ENCODE data around the gene BDP1.
"Not testable (repeated sequence)": the region's sequence is repeated elsewhere in the genome, so short reads cannot be mapped to it uniquely, and the experiment has no call there.

BDP1 gene

DNA sequence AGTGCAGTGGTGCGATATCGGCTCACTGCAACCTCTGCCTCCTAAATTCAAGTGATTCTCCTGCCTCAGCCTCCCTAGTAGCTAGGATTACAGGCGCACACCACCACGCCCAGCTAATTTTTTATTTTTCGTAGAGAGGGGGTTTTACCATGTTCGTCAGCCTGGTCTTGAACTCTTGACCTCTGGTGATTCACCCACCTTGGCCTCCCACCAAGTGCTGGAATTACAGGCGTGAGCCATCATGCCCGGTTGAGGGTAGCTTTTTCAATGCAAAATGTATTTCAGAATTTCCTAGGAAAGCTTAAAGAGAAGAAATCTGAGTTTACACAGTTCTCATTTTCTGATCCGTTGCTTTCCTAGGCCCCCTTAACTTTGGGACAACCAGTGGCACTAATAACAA lies 15.7 kb downstream of the BDP1 start:
- DNase-seq (ENCODE audit: low read depth), result no peak

DNA sequence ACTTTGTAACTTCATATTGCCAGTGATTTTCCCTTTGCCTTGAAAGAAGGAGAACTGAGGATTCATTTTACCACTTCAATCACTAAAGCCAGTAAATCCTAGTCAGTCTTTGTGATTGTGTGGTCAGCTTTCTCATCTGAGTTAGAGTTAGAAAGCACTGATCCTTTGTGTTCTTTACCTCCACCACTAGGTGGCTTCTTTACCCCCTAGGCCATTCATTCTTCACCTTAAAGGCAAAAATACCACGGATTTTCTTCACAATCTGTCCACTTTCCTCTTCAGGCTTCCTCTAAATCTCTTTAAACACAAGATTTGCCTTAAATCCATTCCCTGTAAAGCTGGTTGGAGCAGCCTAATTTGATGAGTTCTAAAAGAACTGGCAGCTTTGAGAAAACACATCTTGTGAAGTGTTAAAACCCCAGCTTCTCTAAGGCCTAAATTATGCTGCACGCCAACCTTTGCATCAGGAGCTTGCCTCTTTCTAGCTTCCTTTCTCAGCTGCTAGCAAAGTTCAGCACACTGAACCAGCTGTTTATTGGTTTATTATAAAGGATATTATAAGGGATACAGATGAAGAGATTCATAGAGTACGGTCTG lies 20.4 kb downstream of the BDP1 start:
- DNase-seq (ENCODE audit: low read depth), result no peak

DNA sequence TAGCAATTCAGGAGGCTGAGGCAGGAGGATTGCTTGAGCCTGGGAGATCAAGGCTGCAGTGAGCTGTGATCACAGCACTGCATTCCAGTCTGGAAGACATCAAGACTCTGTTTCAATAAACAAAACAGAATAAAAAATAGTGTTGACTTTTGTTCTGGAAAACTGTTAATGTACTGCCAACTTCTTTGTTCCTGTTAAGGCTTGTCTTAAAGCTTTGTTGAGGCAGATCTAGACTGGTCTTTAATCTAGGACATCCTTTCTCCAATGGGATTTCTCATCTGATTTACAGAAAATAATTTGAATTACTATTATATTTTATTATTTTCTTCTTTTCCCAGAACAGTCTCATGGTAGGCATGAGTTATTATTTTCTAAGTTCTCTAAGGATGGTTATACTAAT lies 26.0 kb downstream of the BDP1 start:
- DNase-seq (ENCODE audit: low read depth), result no peak

DNA sequence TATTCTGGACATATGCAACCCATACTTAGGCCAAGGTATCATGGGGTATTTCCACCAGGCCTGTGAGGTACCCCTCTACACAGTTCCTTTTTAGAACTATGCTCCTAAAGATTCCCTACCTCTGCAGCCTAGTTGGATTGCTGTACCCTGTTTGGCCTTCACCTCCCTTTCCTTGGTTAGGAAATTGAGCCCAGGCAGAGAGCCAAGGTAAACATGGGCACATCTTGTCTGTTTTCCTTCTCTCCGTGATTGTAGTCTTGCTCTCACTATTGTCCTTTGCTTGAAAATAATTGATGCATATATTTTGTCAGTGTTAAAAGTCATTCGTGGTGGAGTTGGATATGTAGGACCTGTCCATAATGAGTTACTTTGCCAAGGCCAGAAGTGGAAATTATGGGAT lies 26.7 kb downstream of the BDP1 start:
- DNase-seq (ENCODE audit: low read depth), result no peak

DNA sequence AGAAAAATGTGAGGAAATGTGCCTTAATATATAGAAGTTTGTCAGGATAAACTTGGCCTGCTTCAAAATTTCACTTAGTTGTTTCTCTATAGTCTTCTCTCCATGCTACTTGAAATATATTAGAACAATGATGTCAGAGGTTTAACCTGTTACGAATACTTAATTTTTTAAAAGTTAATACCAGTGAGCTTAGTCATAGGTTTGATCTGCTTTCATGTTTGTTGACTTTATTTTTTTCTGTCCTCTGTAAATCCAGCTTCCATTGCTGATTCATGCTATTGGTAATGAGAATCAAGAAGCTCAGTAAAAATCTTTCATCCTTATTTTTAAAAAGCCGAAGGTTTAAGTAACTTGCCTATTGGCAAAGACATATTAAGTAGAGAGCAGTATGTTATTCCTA lies 27.9 kb downstream of the BDP1 start:
- no peak for DNase-seq (ENCODE audit: low read depth)

DNA sequence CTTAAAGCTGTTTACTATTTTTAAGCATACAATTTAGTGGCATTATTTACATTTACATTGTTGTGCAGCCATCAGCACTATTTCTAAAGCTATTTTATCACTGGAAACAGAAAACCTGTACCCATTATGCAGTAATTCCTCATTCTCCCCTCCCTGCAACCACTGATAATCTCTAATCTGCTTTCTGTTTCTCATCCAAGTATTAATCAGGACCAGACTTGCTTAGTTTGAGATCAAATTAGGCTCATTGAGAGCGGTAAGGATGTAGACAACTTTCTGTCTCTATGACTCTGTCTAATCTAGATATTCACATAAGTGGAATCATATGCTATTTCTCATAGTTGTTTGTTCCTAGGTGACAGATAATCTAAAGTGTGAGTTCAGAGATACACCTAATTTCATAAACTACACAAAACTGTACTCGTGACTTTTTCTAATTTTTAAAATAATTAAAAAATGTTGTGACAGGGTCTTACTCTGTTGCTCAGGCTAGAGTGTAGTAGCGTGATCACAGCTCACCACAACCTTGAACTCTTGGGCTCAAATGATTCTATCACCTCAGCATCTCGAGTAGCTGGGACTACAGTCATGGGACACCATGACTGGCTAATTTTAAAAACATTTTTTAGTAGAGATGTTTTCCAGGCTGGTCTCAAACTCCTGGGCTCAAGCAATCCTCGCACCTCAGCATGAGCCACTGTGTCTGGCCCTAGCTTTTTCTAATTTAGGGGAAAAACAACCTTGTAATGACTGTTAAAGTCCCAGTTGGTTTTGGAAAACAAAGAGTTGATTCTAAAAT lies 37.6 kb downstream of the BDP1 start:
- no peak for DNase-seq (ENCODE audit: low read depth)

DNA sequence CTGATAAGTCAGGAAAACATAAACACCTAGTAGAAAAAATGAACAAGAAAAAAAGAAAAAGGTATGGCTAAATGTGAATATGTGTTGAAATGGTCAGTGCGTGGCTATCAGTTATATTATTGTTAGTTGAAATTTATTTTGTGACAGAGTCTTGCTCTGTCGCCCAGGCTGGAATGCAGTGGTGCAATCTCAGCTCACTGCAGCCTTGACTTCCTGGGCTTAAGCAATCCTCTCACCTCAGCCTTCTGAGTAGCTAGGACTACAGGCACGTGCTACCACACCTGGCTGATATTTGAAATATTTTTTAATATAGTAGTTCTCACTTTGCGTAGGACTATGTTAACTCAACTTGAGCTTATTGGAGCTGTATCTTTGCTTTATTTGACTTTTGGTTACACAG lies 38.8 kb downstream of the BDP1 start:
- DNase-seq (ENCODE audit: low read depth), result not testable (repeated sequence)

DNA sequence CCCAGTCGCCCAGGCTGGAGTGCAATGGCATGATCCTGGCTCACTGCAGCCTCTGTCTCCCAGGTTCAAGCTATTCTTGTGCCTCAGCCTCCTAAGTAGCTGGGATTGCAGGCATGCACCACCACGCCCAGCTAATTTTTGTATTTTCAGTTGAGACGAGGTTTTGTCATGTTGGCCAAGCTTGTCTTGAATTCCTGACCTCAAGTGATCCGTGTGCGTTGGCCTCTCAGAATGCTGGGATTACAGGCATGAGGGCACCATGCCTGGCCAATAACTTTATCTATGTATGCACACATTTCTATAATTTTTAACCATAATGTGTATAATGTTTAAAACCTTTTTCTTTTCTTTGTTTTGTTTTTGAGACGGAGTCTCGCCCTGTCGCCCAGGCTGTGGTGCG lies 43.3 kb downstream of the BDP1 start:
- not testable (repeated sequence) for DNase-seq (ENCODE audit: low read depth)

DNA sequence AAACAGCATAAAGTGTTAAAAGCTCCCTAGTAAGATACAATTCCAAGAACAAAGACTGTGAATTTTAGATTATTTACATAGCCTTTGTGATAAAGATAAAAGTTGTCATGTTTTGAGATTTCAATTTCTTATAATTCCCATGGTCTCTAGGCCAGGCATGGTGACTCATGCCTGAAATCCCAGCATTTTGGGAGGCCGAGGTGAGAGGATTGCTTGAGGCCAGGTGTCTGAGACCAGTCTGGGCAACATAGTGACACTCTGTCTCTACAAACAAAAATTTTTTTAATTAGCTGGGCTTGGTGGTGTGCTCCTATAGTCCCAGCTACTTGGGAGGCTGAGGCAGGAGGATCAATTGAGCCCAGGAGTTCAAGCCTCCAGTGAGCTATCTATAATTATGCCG lies 48.1 kb downstream of the BDP1 start:
- no peak for DNase-seq (ENCODE audit: low read depth)

DNA sequence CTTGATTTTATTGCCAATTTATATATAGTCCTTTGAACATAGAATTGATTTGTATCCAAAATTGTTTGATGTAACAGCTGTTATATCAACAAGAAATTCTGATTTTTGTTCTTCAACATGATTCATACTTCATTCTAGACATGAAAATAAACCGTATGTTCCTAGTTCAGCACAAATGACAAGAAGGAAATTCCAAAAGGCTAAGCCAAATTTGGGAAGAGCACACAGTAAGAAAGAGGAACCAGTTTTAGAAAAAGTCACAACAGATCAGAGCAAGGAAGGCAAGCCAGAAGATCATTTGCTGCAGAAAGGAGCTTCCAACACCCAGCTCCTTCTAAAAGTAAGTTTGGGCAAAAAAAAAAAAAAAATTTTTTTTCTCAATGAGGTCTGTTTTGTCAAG lies 66.7 kb downstream of the BDP1 start:
- DNase-seq (ENCODE audit: low read depth), result no peak

DNA sequence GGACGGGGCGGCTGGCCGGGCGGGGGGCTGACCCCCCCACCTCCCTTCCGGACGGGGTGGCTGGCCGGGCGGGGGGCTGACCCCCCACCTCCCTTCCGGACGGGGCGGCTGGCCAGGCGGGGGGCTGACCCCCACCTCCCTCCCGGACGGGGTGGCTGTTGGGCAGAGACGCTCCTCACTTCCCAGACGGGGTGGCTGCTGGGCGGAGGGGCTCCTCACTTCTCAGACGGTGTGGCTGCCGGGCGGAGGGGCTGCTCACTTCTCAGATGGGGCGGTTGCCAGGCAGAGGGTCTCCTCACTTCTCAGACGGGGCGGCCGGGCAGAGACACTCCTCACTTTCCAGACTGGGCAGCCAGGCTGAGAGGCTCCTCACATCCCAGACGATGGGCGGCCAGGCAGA lies 70.2 kb downstream of the BDP1 start:
- not testable (repeated sequence) for DNase-seq (ENCODE audit: low read depth)

DNA sequence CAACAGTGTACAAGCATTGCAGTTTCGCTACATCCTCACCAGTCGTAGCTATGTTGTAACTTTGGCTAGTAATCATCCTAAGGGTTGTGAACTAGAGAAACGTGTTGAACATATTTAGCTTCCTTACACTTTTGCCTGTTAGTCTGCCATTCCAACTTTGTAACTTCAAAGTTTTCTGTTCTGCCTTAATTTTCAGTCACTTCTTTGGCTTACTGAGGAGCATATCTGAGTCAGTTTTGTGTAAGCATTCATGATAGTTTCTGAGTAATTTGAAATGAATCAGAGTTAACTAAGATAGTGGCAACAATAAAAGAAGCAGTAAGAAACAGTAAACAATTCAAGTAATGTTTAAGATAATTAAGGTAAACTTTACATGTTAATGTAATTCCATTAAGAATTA lies 72.8 kb downstream of the BDP1 start:
- no peak for DNase-seq (ENCODE audit: low read depth)

DNA sequence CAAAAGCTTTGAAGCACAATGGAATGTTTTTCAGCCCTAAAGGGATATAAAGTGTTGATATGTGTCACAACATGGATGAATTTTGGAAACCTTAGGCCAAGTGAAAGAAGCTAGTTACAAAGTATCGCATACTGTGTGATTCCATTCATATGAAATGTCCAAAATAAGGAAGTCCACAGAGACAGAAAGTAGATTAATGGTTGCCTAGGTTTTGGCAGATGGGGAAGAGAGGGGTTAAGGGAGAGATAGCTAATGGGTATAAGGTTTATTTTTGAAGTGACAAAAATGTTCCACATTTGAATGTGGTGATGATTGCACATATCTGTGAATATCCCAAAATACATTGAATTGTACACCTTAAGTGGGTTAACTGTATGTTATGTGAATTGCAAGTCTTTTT lies 74.2 kb downstream of the BDP1 start:
- DNase-seq (ENCODE audit: low read depth), result no peak

DNA sequence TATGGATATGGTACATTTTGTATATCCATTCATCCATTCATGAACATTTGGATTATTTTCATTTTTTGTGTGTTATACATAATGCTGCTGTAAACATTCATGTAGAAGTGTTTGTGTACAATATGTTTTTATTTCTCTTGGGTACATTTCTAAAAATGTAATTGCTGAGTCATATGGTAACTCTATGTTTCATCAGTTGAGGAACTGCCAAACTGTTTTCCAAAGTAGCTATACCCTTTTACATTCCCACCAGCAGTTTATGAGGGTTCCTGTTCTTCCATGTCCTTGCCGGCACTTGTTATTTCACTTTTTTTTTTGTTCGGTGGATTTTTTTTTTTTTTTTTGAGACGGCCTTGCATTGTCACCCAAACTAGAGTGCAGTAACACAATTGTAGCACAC lies 77.7 kb downstream of the BDP1 start:
- DNase-seq (ENCODE audit: low read depth), result no peak

DNA sequence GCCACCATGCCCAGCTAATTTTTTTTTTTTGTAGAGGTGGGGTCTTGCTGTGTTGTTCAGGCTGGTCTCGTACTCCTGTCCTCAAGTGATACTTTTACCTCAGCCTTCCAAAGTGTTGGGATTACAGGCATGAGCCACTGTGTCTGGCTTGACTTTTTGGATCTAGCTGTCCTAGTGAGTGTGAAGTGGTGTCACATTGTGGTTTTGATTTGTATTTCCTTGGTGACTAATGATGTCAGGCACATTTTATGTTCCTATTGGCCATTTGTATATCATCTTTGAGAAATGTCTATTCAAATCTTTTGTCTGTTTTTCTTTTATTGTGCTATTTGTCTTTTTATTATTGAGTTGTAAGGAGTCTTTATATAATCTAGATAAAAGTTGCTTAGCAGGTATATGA lies 78.2 kb downstream of the BDP1 start:
- no peak for DNase-seq (ENCODE audit: low read depth)

DNA sequence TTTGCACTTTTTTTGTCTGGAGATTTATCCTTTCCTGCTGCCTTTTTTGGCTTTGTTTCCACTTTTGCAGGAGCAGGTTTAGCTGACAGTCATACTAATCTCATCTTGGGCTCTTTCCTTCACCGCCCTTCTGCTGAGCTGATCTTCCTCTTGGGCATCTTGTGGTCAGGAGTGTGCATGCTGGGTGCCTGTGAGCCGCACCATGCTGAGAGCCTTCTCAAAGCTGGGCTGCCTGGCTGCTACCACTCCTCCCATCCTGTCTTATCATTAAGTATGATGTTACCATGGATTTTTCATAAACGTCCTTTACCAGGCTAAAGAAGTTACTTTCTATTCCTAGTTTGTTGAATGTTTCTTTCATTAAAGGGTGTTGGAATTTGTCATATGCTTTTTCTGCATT lies 82.2 kb downstream of the BDP1 start:
- DNase-seq (ENCODE audit: low read depth), result no peak

DNA sequence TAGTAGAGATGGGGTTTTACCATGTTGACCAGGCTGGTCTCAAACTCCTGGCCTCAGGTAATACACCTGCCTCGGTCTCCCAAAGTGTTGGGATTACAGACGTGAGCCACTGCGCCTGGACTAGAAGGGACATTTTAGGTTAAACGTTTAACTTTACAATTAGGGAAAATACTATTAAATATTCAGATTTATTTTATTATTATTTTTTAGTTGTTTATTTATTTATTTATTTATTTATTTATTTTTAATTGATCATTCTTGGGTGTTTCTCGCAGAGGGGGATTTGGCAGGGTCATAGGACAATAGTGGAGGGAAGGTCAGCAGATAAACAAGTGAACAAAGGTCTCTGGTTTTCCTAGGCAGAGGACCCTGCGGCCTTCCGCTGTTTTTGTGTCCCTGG lies 95.4 kb downstream of the BDP1 start:
- not testable (repeated sequence) for DNase-seq (ENCODE audit: low read depth)

DNA sequence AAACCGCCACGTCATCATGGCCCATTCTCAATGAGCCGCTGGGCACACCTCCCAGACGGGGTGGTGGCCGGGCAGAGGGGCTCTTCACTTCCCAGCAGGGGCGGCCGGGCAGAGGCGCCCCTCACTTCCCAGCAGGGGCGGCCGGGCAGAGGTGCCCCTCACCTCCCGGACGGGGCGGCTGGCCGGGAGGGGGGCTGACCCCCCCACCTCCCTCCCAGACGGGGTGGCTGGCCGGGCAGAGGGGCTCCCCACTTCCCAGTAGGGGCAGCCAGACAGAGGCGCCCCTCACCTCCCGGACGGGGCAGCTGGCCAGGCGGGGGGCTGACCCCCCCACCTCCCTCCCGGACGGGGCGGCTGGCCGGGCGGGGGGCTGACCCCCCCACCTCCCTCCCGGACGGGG lies 96.1 kb downstream of the BDP1 start:
- not testable (repeated sequence) for DNase-seq (ENCODE audit: low read depth)

DNA sequence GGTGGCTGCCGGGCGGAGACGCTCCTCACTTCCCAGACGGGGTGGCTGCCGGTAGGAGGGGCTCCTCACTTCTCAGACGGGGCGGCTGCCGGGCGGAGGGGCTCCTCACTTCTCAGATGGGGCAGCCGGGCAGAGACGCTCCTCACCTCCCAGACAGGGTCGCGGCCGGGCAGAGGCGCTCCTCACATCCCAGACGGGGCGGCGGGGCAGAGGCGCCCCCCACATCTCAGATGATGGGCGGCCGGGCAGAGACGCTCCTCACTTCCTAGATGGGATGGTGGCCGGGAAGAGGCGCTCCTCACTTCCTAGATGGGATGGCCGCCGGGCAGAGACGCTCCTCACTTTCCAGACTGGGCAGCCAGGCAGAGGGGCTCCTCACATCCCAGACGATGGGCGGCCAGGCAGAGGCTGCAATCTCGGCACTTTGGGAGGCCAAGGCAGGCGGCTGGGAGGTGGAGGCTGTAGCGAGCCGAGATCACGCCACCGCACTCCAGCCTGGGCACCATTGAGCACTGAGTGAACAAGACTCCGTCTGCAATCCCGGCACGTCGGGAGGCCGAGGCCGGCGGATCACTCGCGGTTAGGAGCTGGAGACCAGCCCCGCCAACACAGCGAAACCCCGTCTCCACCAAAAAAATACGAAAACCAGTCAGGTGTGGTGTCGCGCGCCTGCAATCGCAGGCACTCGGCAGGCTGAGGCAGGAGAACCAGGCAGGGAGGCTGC lies 96.7 kb downstream of the BDP1 start:
- not testable (repeated sequence) for DNase-seq (ENCODE audit: low read depth)

DNA sequence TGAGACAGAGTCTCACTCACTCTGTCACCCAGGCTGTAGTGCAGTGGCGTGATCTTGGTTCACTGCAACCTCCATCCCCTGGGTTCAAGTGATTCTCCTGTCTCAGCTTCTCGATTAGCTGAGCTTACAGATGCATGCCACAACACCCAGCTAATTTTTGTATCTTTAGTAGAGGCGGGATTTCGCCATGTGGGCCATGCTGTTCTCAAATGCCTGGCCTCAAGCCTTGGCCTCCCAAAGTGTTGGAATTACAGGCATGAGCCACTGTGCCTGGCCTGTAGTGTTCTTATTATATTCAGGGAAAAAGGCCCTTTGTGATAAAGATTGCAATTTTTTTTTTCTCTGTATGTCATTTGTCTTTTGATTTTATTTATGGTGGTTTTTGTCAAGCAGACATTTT lies 107.7 kb downstream of the BDP1 start:
- DNase-seq (ENCODE audit: low read depth), result no peak

DNA sequence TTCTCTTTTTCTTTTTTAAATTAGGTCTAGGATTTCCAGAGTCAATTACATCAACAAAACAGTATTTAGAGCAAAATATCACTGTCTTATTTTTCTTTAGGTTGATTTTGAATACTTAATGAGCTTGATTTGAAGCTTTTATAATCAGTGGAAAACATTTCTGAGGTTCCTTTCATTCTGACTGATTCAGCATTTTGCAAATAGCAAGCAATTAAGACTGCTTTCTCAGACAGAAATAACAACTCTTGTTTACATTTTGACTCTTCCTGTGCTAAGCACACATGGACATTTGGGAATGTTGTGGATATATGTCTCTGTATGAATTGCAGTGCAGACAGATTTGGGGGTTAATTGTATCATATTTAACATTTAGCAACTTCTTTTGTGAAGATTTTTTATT lies 109.4 kb downstream of the BDP1 start:
- no peak for DNase-seq (ENCODE audit: low read depth)

DNA sequence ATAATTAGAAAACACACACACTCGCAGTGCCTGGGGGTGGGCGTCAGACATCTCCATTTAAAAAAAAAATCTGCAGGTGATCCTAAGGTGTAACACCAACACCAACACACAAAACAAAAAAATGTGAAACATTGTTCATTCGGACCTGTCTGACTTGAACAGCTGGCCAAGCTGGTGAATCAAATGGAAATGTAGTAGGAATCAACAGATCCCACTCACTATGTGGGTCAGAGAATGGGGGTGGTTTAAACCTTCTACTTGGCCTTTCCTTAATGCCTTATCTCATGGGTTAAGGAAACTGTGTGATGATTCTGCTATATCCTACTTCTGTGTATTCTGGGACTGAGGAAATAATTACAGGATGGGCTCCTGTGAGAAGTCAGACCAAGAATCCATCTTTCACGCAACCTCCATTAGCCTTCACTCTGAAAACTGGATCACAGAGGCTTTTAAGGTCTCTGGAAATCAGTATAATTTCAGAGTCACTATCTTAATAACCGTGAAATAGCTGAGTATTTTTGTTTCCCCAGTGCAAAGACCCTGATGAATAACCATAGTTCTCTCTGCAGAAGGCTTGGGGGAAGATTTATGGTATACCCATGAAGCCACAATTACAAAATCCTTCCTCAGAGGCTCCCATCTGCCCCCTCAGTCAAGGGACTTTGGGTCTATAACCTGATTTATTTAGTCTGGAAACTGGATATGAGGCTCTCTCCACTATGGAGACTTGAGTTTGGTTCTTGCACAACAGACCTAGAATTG lies 114.5 kb downstream of the BDP1 start:
- DNase-seq (ENCODE audit: low read depth), result no peak

DNA sequence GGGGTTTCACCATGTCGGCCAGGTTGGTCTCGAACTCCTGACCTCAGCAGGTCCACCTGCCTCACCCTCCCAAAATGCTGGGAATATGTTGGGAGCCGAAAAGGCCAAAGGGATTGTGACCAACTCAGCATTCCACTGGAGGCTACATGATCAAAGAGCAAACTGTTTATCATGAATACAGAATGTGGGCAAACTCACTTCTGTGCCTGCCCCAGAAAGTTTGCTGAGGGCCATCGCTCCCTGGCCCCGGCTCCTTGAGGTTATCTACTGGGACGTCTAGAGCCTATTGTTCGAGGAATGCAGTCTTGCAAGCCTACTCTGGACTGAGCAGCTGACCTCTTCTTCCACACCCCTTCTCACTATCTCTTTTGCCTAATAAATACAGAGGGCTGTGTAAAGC lies 116.4 kb downstream of the BDP1 start:
- DNase-seq (ENCODE audit: low read depth), result not testable (repeated sequence)

All from stimulated activated CD4-positive, alpha-beta T cell treated with anti-CD3 and anti-CD28 coated beads, Interleukin-2, amount 100 ng/mL, for 4 hours (primary cell).